Omental fat pad (tissue), 4 donors: ENCODE measurements around the gene BAHCC1. TPM values are rescaled to one million over a fixed set of nuclear protein-coding genes. Genes with fewer than 3 reads are reported as not detected.

ENCODE experiments used
- ATAC-seq: fragments of 150-250 bp; one replicate; pipeline ENCODE4 v1.9.1; 2016; ENCODE audit warnings: mild to moderate bottlenecking, moderate library complexity; ENCODE audit not compliant: low FRiP score
- DNase-seq: peaks from one replicate; pipeline ENCODE4 v3.0.0-alpha.2; 2019; ENCODE audit warnings: low spot score
- total RNA-seq, 4 donors: library from RNA; depleted of rRNA; stranded (reverse); fragments of >200 nt; gene quantifications; one replicate each; pipeline ENCODE4 v1.1.0, GENCODE V29; 2016
- TF ChIP-seq, protein P1 (sequence below), 3 donors: fragments of 450-650 bp; IDR thresholded peaks; one replicate each; pipeline ENCODE4 v1.5.1; 2016 to 2017; ENCODE audit warnings: antibody characterized with exemption in 3 of 3, mild to moderate bottlenecking in 3 of 3, moderate library complexity in 2 of 3

BAHCC1 gene
- total RNA-seq, 4 donors from 2014 or later = 4.8 to 20.8 (median 7.1) TPM

DNA sequence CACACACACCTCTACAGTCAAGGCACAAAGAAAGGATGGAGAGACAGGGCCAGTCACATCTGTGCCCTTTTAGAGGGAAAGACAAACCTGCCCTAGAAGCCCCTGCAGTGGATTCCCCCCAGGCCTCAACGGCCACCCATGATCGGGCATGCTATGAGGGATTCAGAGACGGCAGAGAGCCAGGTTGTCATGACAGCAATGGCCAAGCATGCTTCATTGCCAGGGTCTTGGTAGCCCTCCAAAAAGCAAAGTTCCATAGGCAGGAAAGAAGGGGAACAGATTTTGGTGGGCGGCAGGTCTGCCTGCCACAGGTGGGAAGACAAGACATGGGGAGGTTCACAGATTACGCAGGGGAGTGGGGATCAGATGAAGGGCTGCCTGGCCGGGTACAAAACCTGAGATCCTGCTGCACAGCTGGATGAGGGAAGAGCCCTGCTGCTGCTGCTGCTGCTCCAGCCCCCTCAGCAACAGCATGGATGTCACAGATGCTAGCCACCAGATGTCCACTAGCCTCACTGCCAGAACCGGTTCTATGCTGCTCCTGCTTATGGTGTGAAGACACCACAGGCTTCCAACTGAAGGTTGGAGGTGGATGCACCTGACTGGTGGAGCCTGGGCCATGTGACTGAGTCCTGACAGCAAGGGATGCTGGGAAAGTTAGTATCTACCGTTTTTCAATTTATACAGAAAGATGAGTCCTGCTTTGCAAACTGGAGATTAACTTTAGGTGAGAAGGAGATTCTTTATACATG lies 99.5 kb downstream of the BAHCC1 start:
- no peak for ATAC-seq
- TF ChIP-seq, protein P1, sequence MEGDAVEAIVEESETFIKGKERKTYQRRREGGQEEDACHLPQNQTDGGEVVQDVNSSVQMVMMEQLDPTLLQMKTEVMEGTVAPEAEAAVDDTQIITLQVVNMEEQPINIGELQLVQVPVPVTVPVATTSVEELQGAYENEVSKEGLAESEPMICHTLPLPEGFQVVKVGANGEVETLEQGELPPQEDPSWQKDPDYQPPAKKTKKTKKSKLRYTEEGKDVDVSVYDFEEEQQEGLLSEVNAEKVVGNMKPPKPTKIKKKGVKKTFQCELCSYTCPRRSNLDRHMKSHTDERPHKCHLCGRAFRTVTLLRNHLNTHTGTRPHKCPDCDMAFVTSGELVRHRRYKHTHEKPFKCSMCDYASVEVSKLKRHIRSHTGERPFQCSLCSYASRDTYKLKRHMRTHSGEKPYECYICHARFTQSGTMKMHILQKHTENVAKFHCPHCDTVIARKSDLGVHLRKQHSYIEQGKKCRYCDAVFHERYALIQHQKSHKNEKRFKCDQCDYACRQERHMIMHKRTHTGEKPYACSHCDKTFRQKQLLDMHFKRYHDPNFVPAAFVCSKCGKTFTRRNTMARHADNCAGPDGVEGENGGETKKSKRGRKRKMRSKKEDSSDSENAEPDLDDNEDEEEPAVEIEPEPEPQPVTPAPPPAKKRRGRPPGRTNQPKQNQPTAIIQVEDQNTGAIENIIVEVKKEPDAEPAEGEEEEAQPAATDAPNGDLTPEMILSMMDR (IDR thresholded peaks at IDR 0.05) = no peak
- no peak for DNase-seq

DNA sequence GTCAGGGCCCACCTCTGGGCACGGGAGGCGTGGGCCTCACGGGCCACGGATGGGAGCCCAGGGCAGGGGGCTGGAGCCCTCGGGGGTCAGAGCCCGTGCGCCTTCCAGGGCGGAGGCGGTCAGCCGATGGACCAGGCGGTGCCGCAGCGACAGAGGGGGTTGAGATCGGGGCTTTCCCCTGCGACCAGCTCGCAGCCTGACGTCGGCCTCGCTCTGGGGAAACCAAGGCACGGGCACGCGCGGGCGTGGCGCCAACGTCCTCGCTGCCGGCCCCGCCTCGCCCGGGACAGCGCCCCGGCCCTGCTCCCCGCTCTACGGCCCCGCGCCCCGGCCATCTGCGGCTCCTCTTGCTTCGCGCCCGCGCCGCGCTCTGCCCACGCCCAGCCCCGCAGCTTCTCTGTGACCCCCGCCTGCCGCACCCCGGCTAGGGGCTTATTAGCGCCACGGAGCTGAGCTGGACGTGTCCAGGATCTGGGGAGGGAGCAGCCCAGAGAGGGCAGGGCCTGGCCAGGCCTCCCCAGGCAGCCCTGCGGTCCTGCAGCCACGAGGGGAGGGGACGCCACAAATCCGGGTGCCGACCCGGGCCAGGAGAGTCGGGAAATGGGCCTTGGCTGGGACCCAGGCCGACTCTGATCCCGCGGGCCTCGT lies 103.8 kb downstream of the BAHCC1 start:
- TF ChIP-seq, protein P1 (IDR thresholded peaks at IDR 0.05) = no peak
- DNase-seq (no peak), ATAC-seq (no peak)

DNA sequence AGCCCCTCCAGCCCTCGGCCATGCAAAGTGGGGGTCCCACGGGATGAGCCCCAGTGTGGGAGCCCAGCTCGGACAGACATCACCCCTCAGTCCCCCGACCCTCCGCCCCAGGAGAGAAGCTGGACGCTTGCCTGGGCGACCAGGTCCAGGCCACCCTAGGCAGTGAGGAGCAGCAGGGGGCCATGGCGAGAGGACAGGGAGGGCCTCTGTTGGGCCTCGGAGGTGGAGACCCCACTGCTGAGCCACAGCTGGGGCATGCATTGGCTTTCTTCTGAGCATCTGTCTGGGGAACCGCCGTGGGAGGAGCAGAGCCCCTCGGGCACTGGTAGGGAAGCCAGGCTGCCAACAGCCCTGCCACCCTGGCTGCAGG lies 104.3 kb downstream of the BAHCC1 start:
- TF ChIP-seq, protein P1 (IDR thresholded peaks at IDR 0.05) = no peak
- DNase-seq (no peak), ATAC-seq (peak; percentile 38)

DNA sequence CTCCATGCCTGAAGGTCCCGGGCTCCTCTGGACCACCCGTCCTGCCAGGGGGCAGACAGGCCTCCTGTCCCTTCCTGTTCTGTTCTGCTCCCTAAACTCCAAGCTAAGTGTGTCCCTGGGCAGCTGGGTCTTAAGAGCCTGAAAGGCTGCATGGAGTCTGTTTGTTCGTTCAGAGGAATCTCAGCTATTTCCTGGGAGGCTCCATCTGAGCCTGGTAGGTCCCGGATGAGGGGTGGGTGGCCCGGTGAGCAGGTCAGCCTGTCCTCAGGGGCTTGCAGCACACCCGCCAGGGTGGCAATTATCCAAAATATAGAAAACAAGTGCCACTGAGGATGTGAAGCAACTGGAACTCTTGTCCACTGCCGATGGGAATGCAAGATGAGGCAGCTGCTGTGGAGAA lies 104.8 kb downstream of the BAHCC1 start:
- ATAC-seq (no peak), DNase-seq (no peak)
- TF ChIP-seq, protein P1 (IDR thresholded peaks at IDR 0.05) = no peak

DNA sequence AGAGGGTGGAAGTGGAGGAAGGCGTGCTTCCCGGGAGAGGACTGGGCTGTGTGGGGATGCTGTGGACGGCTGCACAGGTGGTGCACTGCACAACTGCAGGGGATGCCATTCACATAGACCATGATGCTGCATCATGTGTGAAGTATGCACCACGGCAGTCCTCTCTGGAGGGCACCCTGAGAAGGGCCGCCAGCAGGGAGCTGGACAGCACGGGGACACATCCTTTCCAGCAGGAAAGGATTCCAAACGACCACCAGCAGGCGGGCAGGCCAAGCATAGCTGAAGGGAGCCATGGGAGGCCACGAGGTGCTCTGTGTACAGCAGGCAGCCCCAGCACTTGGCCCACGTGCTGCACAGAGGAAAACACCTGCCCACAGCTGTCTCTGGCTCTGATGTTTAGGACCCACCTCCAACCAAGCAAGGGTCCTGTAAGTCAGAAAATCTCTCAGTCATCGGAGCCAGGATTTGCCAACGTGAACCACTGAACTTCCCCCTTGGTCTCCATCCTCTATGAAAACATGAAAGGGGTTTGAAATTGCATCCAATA lies 107.3 kb downstream of the BAHCC1 start:
- DNase-seq = no peak
- ATAC-seq = no peak

DNA sequence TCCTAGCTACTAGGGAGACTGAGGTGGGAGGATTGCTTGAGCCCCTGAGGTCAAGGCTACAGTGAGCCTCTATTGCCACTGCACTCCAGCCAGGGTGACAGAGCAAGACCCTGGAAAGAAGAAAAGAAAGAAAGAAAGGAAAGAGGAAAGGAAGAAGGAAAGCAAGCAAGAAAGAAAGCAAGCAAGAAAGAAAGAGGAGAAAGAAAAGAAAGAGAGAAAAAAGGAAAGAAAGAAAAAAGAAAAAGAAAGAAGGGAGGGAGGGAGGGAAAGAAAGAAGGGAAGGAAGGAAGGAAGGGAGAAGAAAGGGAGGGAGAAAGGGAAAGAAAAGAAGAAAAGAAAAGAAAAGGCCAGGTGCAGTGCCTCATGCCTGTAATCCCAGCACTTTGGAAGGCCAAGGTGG lies 108.4 kb downstream of the BAHCC1 start:
- TF ChIP-seq, protein P1 (IDR thresholded peaks at IDR 0.05) = no peak
- ATAC-seq (no peak), DNase-seq (no peak)

More for the DNA sequence above, 107.3 kb downstream of the BAHCC1 start:
- TF ChIP-seq, protein P1 (IDR thresholded peaks at IDR 0.05) = no peak
